Osteoblast (primary cell): Measurements from ENCODE around the gene FUOM. TPM values are rescaled to one million over a fixed set of nuclear protein-coding genes. Genes with fewer than 3 reads are reported as not detected.
"Not testable (repeated sequence)": the region's sequence is repeated elsewhere in the genome, so short reads cannot be mapped to it uniquely, and the experiment has no call there.

Experiments used
- DNase-seq: peaks from one replicate; pipeline ENCODE4 v3.0.0; 2011; ENCODE audit warnings: low spot score, mixed read lengths; ENCODE audit not compliant: insufficient read length; ENCODE audit errors: missing footprints
- H2AFZ ChIP-seq: 2 replicates; pipeline ENCODE4 v1.6.0; 2011; ENCODE audit warnings: mild to moderate bottlenecking, low read length
- H3K27ac ChIP-seq: 2 replicates; pipeline ENCODE4 v1.5.1; 2011; ENCODE audit warnings: mild to moderate bottlenecking, low read depth, low read length, moderate library complexity
- H3K27me3 ChIP-seq: 2 replicates; pipeline ENCODE4 v1.6.0; 2012; ENCODE audit warnings: mild to moderate bottlenecking, control low read depth, inconsistent platforms, low read length, moderate library complexity; ENCODE audit not compliant: insufficient read depth
- H3K36me3 ChIP-seq: 2 replicates; pipeline ENCODE4 v1.5.1; 2011; ENCODE audit warnings: mild to moderate bottlenecking, low read length, control low read depth, moderate library complexity; ENCODE audit not compliant: insufficient read depth
- H3K4me1 ChIP-seq: 2 replicates; pipeline ENCODE4 v1.5.1; 2011; ENCODE audit warnings: mild to moderate bottlenecking, low read length, control low read depth, moderate library complexity; ENCODE audit not compliant: insufficient read depth
- H3K4me2 ChIP-seq: 2 replicates; pipeline ENCODE4 v1.6.0; 2011; ENCODE audit warnings: mild to moderate bottlenecking, low read length; ENCODE audit not compliant: insufficient read depth
- H3K4me3 ChIP-seq: fragments of 200-600 bp; sonication (generic); 3 replicates; pipeline ENCODE4 v1.5.1; 2012; ENCODE audit warnings: mild to moderate bottlenecking, low read length, inconsistent platforms; ENCODE audit not compliant: insufficient read depth
- H3K79me2 ChIP-seq: 2 replicates; pipeline ENCODE4 v1.6.0; 2012; ENCODE audit warnings: mild to moderate bottlenecking, low read length, control low read depth, inconsistent platforms; ENCODE audit not compliant: insufficient read depth
- H3K9me3 ChIP-seq: 2 replicates; pipeline ENCODE4 v1.5.1; 2011; ENCODE audit warnings: low read depth, low read length, control low read depth
- H4K20me1 ChIP-seq: 2 replicates; pipeline ENCODE4 v1.6.0; 2012; ENCODE audit warnings: mild to moderate bottlenecking, low read length, control low read depth; ENCODE audit not compliant: insufficient read depth
- total RNA-seq: library from RNA; depleted of rRNA; stranded (reverse); fragments of >200 nt; gene quantifications from 2 replicates; pipeline ENCODE4 v1.2.3, GENCODE V29; 2012
- TF ChIP-seq, protein P1 (sequence below): IDR thresholded peaks from 2 replicates; pipeline ENCODE4 v1.5.1; 2011; ENCODE audit warnings: mild to moderate bottlenecking, low read depth, low read length, moderate library complexity; ENCODE audit errors: extremely low read depth

Gene FUOM
- total RNA-seq, 1 donor: 5.1 TPM

DNA sequence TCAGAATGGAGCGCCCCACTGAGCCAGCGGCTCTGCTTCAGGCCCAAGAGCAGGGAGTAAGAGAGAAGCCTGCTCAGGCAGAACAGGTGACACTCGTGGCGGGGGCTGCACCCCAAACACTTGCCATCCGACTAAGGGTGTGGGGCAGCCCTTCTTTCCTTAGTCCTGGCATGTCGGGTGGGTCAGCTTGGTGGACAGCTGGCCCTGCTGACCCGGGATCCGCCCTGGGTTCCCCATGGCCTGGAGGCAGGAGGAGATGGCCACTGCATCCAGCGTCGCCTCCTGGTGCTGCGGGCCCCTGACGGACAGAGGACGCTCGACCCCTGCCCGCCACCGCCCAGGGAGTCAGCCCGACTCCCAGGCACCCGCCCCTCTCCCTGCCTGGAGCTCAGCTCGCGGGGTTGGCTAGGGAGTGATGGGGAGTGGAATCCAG, 20.0 kb upstream of the FUOM start:
- no peak overlapping the region for H3K27ac ChIP-seq
- no peaks in the 10 kb centered on the region for H3K9me3 ChIP-seq
- peak overlapping the region; percentile 96 for H3K4me2 ChIP-seq
- peak overlapping the region; percentile 95 for H2AFZ ChIP-seq
- H4K20me1 ChIP-seq: no peaks in the 10 kb centered on the region
- H3K79me2 ChIP-seq: no peaks in the 10 kb centered on the region
- no peak for DNase-seq
- no peaks in the 10 kb centered on the region for H3K27me3 ChIP-seq
- H3K4me3 ChIP-seq: peak overlapping the region; percentile 82
- TF ChIP-seq, protein P1, sequence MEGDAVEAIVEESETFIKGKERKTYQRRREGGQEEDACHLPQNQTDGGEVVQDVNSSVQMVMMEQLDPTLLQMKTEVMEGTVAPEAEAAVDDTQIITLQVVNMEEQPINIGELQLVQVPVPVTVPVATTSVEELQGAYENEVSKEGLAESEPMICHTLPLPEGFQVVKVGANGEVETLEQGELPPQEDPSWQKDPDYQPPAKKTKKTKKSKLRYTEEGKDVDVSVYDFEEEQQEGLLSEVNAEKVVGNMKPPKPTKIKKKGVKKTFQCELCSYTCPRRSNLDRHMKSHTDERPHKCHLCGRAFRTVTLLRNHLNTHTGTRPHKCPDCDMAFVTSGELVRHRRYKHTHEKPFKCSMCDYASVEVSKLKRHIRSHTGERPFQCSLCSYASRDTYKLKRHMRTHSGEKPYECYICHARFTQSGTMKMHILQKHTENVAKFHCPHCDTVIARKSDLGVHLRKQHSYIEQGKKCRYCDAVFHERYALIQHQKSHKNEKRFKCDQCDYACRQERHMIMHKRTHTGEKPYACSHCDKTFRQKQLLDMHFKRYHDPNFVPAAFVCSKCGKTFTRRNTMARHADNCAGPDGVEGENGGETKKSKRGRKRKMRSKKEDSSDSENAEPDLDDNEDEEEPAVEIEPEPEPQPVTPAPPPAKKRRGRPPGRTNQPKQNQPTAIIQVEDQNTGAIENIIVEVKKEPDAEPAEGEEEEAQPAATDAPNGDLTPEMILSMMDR: no peak
- H3K4me1 ChIP-seq: peaks cover 5% of the 10 kb centered on the region
- H3K36me3 ChIP-seq: no peaks in the 10 kb centered on the region

DNA sequence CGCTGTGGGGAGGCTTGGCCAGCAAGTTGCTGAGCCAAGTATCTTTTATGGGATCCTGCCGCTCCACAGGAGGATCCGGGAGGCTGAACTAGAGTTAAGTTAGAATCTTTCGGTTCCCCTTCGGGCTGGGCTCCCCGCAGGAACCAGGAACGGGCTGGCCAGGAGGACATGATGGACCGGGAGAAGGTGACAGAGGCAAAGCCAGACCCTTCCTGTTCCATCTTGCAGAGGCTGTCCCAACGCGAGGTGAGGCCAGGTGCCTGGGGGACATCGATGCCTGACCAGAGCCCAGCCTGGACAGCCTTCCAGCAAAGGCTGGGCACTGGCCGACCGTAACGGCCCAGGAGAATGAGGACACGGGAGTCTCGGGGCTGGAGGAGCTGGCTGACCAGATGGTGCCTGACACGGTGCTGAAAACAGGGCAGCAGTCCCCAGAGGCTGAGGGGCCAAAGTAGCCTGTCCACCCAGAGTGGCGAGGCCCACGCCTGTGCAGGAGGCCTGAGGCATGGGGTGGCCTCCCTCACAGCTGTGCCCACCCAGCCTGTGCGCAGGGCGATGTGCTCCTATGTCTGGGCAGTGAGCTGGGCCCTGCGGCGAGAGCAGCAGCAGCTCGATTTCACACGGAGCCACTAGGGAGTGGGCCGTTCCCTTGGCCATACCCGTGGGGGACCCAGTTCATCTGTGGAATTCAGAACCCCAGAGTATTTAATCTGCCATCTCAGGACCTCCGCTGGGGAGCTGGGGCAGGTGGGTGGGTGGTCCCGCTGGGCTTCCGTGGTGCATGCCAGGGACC, 19.4 kb upstream of the FUOM start:
- TF ChIP-seq, protein P1: no peak
- Histone ChIP-seq H3K27me3 (no peaks in the 10 kb centered on the region), H3K79me2 (peaks cover 1% of the 10 kb centered on the region), H3K36me3 (no peaks in the 10 kb centered on the region), H3K4me2 (peak overlapping the region; percentile 96), H3K4me3 (no peak overlapping the region), H3K27ac (no peak overlapping the region), H3K4me1 (peaks cover 5% of the 10 kb centered on the region), H3K9me3 (no peaks in the 10 kb centered on the region), H4K20me1 (no peaks in the 10 kb centered on the region), H2AFZ (no peak overlapping the region)
- no peak for DNase-seq

DNA sequence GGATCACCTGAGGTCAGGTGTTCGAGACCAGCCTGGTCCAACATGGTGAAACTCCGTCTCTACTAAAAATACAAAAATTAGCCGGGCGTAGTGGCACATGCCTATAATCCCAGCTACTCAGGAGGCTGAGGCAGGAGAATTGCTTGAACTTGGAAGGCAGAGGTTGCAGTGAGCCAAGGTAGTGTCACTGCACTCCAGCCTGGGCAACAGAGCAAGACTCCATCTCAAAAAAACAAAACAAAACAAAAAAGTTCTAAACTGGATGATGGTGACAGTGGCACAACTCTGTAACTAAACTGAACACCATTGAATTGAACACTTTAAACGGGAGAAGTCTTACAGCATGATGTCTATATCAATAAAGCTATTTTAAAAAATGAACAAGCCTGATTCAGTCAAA, 18.4 kb upstream of the FUOM start:
- not testable (repeated sequence) for H3K79me2 ChIP-seq, DNase-seq, H3K4me3 ChIP-seq, H3K27ac ChIP-seq, H4K20me1 ChIP-seq, H2AFZ ChIP-seq, H3K4me2 ChIP-seq, H3K9me3 ChIP-seq, H3K4me1 ChIP-seq, H3K27me3 ChIP-seq, H3K36me3 ChIP-seq

DNA sequence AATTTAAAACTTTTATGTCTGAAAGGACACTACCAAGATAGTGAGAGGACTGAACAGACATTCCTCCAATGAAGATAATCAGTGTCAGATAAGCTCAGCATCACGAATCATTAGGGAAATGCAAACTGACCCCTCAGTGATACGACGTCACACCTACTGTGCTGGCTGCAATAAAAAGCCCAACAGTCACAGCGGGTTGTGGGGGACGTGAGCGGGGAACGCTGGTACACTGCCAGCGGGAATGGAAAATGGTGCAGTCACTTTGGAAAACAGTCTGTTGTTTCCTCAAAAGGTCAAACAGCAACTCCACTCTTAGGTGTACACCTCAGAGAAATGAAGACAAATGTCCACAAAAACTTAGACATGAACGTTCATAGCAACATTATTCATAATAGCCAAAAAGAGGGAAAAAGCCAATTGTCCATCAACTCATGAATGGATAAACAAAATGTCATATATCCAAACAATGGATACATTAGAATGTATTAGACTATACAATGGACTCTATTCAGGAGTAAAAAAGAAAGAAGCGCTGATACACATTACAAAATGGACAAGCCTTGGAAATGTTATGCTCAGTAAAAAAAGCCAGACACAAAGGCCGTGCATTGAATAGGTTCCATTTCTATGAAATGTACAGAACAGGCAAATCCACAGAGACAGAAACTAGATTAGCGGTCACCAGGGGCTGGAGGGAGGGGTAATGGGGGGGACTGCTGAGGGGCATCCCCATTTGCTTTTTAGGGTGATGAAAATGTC, 17.7 kb upstream of the FUOM start:
- DNase-seq: no peak
- Histone ChIP-seq H2AFZ (no peak overlapping the region), H3K79me2 (peaks cover 4% of the 10 kb centered on the region), H3K4me2 (no peak overlapping the region), H3K36me3 (no peaks in the 10 kb centered on the region), H3K4me1 (peaks cover 5% of the 10 kb centered on the region), H3K27me3 (no peaks in the 10 kb centered on the region), H3K27ac (no peak overlapping the region), H3K9me3 (no peaks in the 10 kb centered on the region), H3K4me3 (no peak overlapping the region), H4K20me1 (peaks cover 3% of the 10 kb centered on the region)
- TF ChIP-seq, protein P1: no peak
